MM.1S (cell line): ENCODE data around the gene KIF7.

Experiments
- CTCF ChIP-seq: fragments of 300-600 bp; sonication (generic); IDR thresholded peaks from 2 replicates; pipeline ENCODE4 v1.5.1; 2016; ENCODE audit warnings: antibody characterized with exemption, low read length, mixed read lengths
- EZH2 ChIP-seq: fragments of 300-600 bp; sonication (generic); optimal IDR thresholded peaks from 2 replicates; pipeline ENCODE3; 2017; ENCODE audit warnings: low read depth, mild to moderate bottlenecking, antibody characterized with exemption, low read length, mixed read lengths
- EZH2phosphoT487 ChIP-seq: fragments of 300-600 bp; sonication (generic); IDR thresholded peaks from 2 replicates; pipeline ENCODE4 v1.6.1; 2018; ENCODE audit warnings: antibody characterized with exemption, low read length

GRCh38 chr15:89653578-89653977 is 1.7 kb downstream of the KIF7 start:
- TF ChIP-seq CTCF (no peak), EZH2phosphoT487 (no peak), EZH2 (no peak)
